GM21723 (cell line): Measurements from ENCODE around the gene CYGB.
"Not testable (repeated sequence)": the region's sequence is repeated elsewhere in the genome, so short reads cannot be mapped to it uniquely, and the experiment has no call there.

ENCODE experiments used
- ATAC-seq: cut with Tn5 transposase; IDR thresholded peaks from one replicate; pipeline ENCODE4 v1.9.1; 2021; ENCODE audit warnings: mild to moderate bottlenecking, moderate library complexity; ENCODE audit not compliant: unreplicated experiment

Gene CYGB

GRCh38 chr17:76538941-76539570 is 1.5 kb upstream of the CYGB start:
- ATAC-seq = no peak

GRCh38 chr17:76538281-76538931 is 897 bp upstream of the CYGB start:
- ATAC-seq = no peak

- no peak for ATAC-seq
Measured at GRCh38 chr17:76537288-76537577, 276 bp downstream of the CYGB start.

GRCh38 chr17:76536511-76537287 is 810 bp downstream of the CYGB start:
- ATAC-seq = no peak

- no peak for ATAC-seq
Measured at GRCh38 chr17:76535788-76536510, 1.6 kb downstream of the CYGB start.

GRCh38 chr17:76534831-76535732 is 2.4 kb downstream of the CYGB start:
- no peak for ATAC-seq

GRCh38 chr17:76533640-76534359 is 3.7 kb downstream of the CYGB start:
- ATAC-seq = not testable (repeated sequence)

GRCh38 chr17:76532072-76532651 is 5.3 kb downstream of the CYGB start:
- no peak for ATAC-seq

- ATAC-seq = no peak
Measured at GRCh38 chr17:76531486-76532038, 5.9 kb downstream of the CYGB start.

- ATAC-seq = no peak
Measured at GRCh38 chr17:76530811-76531485, 6.6 kb downstream of the CYGB start.

- no peak for ATAC-seq
Measured at GRCh38 chr17:76530095-76530723, 7.3 kb downstream of the CYGB start.

- ATAC-seq = no peak
Measured at GRCh38 chr17:76529224-76530094, 8.1 kb downstream of the CYGB start.

- no peak for ATAC-seq
Measured at GRCh38 chr17:76528528-76529223, 8.8 kb downstream of the CYGB start.

- peak; percentile 50 for ATAC-seq
Measured at GRCh38 chr17:76528156-76528527, 9.4 kb downstream of the CYGB start.

GRCh38 chr17:76527430-76528111 is 9.9 kb downstream of the CYGB start:
- peak; percentile 48 for ATAC-seq

- ATAC-seq = not testable (repeated sequence)
Measured at GRCh38 chr17:76527016-76527415, 10.5 kb downstream of the CYGB start.
